Upper lobe of right lung (tissue), 1 donor: ENCODE results near the gene MTFR1L. TPM values are rescaled to one million over a fixed set of nuclear protein-coding genes. Genes with fewer than 3 reads are reported as not detected.

Experiments used
- ATAC-seq: fragments of 200-7000 bp; cut with Tn5 transposase; one replicate; pipeline ENCODE4 v1.9.1; 2020; ENCODE audit warnings: mild to moderate bottlenecking, moderate library complexity
- DNase-seq: peaks from one replicate; pipeline ENCODE4 v3.0.0-alpha.2; 2020
- H3K27ac ChIP-seq: fragments of 200-600 bp; one replicate; pipeline ENCODE4 v1.8.0; 2022
- H3K27me3 ChIP-seq: fragments of 200-600 bp; one replicate; pipeline ENCODE4 v1.8.0; 2022; ENCODE audit warnings: mild to moderate bottlenecking
- H3K36me3 ChIP-seq: fragments of 200-600 bp; one replicate; pipeline ENCODE4 v1.8.0; 2022
- H3K4me1 ChIP-seq: fragments of 200-600 bp; one replicate; pipeline ENCODE4 v1.8.0; 2022
- H3K4me3 ChIP-seq: fragments of 200-600 bp; one replicate; pipeline ENCODE4 v1.8.0; 2022; ENCODE audit warnings: mild to moderate bottlenecking
- H3K9me3 ChIP-seq: fragments of 200-600 bp; one replicate; pipeline ENCODE4 v1.8.0; 2022
- CTCF ChIP-seq: fragments of 200-600 bp; IDR thresholded peaks from one replicate; pipeline ENCODE4 v1.8.0; 2022; ENCODE audit warnings: antibody characterized with exemption
- intact Hi-C: fragments of 100-400 bp; cut with DNase I; formaldehyde crosslinking; loops from one replicate; pipeline ENCODE4 v1.11.0; 2022
- total RNA-seq: library from RNA; stranded (reverse); fragmentation: NEBNext Ultra II Directional; extraction: Animal tissue kit (Norgen Biotek cat#: 25700); gene quantifications from one replicate; pipeline ENCODE4 v1.2.1, GENCODE V29; 2021
- donor health status: DM: no; HTN: yes; CAD: no; lungs with severe emphysema.

Gene MTFR1L
- total RNA-seq, 1 donor from 2014 or later, result 46.0 TPM

- DNase-seq (peak; percentile 18), ATAC-seq (no peak)
- peaks cover 3% of the 10 kb centered on the region for H3K4me1 ChIP-seq
These were observed 60.8 kb downstream of the MTFR1L start for GRCh38 chr1:25880518-25880917.

GRCh38 chr1:25881266-25881665 is 61.5 kb downstream of the MTFR1L start:
- no peaks in the 10 kb centered on the region for H3K4me1 ChIP-seq
- no peaks in the 10 kb centered on the region for H3K27me3 ChIP-seq
- ATAC-seq (no peak), DNase-seq (peak; percentile 53)
- no peaks in the 10 kb centered on the region for H3K9me3 ChIP-seq
- TF ChIP-seq CTCF, result no peak
- H3K36me3 ChIP-seq, result no peaks in the 10 kb centered on the region
- intact Hi-C loops, result no loop called here
- no peak overlapping the region for H3K4me3 ChIP-seq
- no peak overlapping the region for H3K27ac ChIP-seq

More at GRCh38 chr1:25880518-25880917, 60.8 kb downstream of the MTFR1L start:
- no peaks in the 10 kb centered on the region for H3K27me3 ChIP-seq
- H3K27ac ChIP-seq, result no peak overlapping the region
- TF ChIP-seq CTCF, result no peak
- H3K4me3 ChIP-seq, result no peak overlapping the region
- H3K36me3 ChIP-seq, result no peaks in the 10 kb centered on the region
- H3K9me3 ChIP-seq, result no peaks in the 10 kb centered on the region
- intact Hi-C loops, result no loop called here

Other genes with a start within 250 kb of the MTFR1L start
- gene MAN1C1, start 203.2 kb upstream of the MTFR1L start, total RNA-seq, result 19.7 TPM
- 95.9 TPM for gene SELENON, start 19.8 kb upstream of the MTFR1L start, total RNA-seq
- gene AUNIP, start 39.5 kb downstream of the MTFR1L start, total RNA-seq, result not detected
- 10.8 TPM for gene PAQR7, start 55.8 kb downstream of the MTFR1L start, total RNA-seq
- 42.5 TPM for gene STMN1, start 86.5 kb downstream of the MTFR1L start, total RNA-seq
- 22.6 TPM for gene PAFAH2, start 178.1 kb downstream of the MTFR1L start, total RNA-seq
- 0.49 TPM for gene EXTL1, start 201.8 kb downstream of the MTFR1L start, total RNA-seq
- gene SLC30A2, start 226.2 kb downstream of the MTFR1L start, total RNA-seq, result not detected
- 0.46 TPM for gene TRIM63, start 247.7 kb downstream of the MTFR1L start, total RNA-seq